Epithelial cell of proximal tubule (primary cell): ENCODE data around the gene SHISA4. TPM values are rescaled to one million over a fixed set of nuclear protein-coding genes. Genes with fewer than 3 reads are reported as not detected.

Experiments
- DNase-seq: peaks from one replicate; pipeline ENCODE4 v3.0.0-alpha.2; 2011; ENCODE audit warnings: low read depth
- H3K4me3 ChIP-seq: 2 replicates; pipeline ENCODE4 v1.5.1; 2011; ENCODE audit warnings: low read depth, mild to moderate bottlenecking, low read length
- CTCF ChIP-seq: conservative IDR thresholded peaks from 2 replicates; pipeline ENCODE4 v1.5.1; 2012; ENCODE audit warnings: low read depth, mild to moderate bottlenecking, low read length
- total RNA-seq: library from RNA; depleted of rRNA; stranded (reverse); fragments of >200 nt; gene quantifications from 2 replicates; pipeline ENCODE4 v1.2.3, GENCODE V29; 2015

The SHISA4 gene
- total RNA-seq, 1 donor from 2014 or later, result 22.4 TPM

GRCh38 chr1:201904579-201904978 lies 15.9 kb downstream of the SHISA4 start:
- no peak overlapping the region for H3K4me3 ChIP-seq
- DNase-seq, result no peak

GRCh38 chr1:201905234-201905890 lies 16.7 kb downstream of the SHISA4 start:
- no peak overlapping the region for H3K4me3 ChIP-seq
- no peak for TF ChIP-seq CTCF
- DNase-seq, result no peak

More at GRCh38 chr1:201904579-201904978, 15.9 kb downstream of the SHISA4 start:
- TF ChIP-seq CTCF, result no peak

GRCh38 chr1:201906336-201906735 lies 17.6 kb downstream of the SHISA4 start:
- DNase-seq, result no peak
- H3K4me3 ChIP-seq, result no peak overlapping the region
- TF ChIP-seq CTCF, result no peak

GRCh38 chr1:201907621-201908020 lies 18.9 kb downstream of the SHISA4 start:
- TF ChIP-seq CTCF, result no peak
- DNase-seq, result no peak
- no peak overlapping the region for H3K4me3 ChIP-seq

- no peak overlapping the region for H3K4me3 ChIP-seq
- no peak for TF ChIP-seq CTCF
- DNase-seq, result no peak
Measured at GRCh38 chr1:201911826-201912571, 23.3 kb downstream of the SHISA4 start.

- H3K4me3 ChIP-seq, result no peak overlapping the region
- DNase-seq, result no peak
- no peak for TF ChIP-seq CTCF
Measured at GRCh38 chr1:201912832-201913231, 24.1 kb downstream of the SHISA4 start.
